Stimulated activated CD4-positive, alpha-beta T cell treated with anti-CD3 and anti-CD28 coated beads, Interleukin-12 subunit alpha, Interleukin-12 subunit beta, amount 100 ng/mL, for 48 hours (primary cell): ENCODE results near the gene AHCYL2.
"Not testable (repeated sequence)": the region's sequence is repeated elsewhere in the genome, so short reads cannot be mapped to it uniquely, and the experiment has no call there.

Experiments used
- DNase-seq, 3 donors: peaks; one replicate each; pipeline ENCODE4 v3.0.0-alpha.2; 2020; ENCODE audit warnings: low read depth in 2 of 3, low spot score in 1 of 3

AHCYL2 gene

DNA sequence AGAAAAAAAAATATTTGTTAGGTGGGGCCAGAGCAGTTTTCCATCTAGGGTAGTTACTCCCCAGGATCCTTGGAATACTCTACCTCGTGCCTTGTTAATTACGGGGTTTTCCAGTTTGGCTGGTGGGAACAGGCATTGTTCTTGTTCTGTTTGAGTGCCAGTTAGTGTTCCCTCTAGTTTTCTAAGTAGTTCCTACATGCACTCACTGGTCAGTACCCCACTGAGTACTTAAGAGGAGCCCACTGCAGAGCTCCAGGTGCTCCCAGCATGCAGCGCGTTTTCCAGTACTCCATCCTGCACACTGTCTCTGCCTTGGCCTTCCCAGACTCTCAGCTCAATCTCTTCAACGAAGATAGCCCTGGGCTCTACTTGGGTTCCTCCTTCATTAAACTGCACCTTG is 58.0 kb downstream of the AHCYL2 start:
- DNase-seq, result no peak

- no peak for DNase-seq
Observed at GRCh38 chr7:129283936-129284335, 59.1 kb downstream of the AHCYL2 start.

DNA sequence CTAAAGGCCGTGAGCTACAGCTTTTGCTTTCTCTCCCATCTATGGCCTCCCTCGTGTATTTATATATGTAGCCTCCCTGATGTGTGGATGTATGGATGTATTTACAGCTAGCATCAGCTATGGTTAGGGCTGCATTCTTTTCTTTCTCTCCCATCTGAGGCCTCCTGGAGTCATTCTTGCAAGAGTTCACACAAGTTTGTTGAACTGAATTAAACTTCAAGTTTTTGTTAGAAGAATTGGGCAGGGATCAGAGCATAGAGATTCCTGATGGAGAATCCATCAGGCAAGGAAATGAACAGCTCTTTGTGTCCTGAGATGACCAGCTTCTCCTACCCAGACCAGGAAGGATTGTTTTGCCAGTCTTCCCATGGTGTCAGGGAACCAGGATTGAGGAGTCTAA is 60.3 kb downstream of the AHCYL2 start:
- DNase-seq, result no peak

DNA sequence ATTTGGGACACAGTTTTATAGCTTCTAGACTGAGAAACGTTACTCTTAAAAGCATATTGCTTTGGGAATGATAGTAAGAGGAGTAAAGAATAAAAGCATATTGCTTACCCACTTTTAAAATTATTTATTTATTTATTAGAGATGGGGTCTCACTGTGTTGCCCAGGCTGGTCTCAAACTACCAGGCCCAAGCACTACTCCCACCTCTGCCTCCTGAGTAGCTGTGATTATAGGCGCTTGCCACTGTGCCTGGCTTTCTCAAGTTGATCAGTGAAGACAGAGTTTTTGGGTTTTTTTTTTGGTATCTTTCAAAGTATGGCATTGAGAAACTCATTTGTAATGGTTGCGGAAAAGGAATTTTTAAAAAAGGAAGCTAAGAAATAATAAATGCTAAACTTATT is 68.0 kb downstream of the AHCYL2 start:
- DNase-seq, result no peak

GRCh38 chr7:129295015-129295423 is 70.2 kb downstream of the AHCYL2 start:
- no peak for DNase-seq

DNA sequence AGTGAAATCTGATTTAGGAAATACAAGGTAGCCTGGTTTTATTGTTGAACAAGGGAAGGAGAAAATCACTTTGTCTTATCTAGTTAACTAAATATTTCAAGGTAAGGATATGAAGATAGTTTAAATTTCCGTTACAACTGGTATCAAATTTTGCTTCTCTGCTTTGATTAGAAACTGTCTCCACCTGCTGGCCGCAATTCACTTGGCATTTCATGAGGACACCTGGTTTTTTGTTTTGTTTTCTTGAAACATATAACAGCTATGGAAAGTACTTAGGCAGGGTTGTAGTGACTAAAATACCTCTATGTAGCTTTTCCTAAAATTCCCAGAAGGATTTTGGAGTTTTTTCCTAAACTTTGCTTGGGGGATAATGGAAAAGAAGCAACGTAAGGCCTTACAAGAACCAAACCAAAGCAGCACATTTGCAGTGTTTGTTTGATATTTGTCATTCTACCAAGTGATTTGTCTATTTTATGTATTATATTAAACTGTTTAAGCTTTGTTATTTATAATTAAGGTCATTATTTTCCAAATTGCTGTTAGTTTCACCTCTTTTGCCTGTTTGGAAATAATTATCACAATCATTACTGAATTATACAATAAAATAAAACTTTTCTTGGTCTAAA is 73.6 kb downstream of the AHCYL2 start:
- peak; percentile 5 to 30 (median 28) for DNase-seq

DNA sequence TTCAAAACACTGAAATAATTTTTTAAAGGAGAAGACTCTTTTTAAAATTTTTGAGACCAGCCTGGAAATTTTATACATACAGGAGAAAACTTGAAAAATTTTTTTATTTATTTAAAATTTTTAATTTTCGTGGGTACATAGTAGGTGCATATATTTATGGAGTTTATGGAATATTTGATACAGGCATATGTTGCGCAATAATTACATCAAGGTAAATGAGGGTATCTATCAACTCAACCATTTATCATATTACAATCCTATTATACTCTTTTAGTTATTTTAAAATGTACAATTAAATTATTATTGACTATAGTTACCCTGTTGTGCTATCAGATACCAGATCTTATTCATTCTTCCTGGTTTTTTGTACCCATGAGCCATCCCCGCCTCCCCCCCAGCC is 75.1 kb downstream of the AHCYL2 start:
- DNase-seq, result no peak

DNA sequence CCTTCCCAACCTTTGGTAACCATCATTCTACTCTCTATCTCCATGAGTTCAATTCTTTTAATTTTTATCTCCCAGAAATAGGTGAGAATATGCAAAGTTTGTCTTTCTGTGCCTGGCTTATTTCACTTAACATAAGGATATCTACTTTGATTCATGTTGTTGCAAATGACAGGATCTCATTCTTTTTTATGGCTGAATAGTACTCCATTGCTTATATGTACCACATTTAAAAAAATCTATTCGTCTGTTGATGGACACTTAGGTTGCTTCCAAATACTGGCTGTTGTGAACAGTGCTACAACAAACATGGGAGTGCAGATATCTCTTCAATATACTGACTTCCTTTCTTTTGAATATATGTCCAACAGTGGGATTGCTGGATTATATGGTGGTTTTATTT is 75.5 kb downstream of the AHCYL2 start:
- DNase-seq, result not testable (repeated sequence)

GRCh38 chr7:129307592-129307991 is 82.8 kb downstream of the AHCYL2 start:
- DNase-seq, result no peak

DNA sequence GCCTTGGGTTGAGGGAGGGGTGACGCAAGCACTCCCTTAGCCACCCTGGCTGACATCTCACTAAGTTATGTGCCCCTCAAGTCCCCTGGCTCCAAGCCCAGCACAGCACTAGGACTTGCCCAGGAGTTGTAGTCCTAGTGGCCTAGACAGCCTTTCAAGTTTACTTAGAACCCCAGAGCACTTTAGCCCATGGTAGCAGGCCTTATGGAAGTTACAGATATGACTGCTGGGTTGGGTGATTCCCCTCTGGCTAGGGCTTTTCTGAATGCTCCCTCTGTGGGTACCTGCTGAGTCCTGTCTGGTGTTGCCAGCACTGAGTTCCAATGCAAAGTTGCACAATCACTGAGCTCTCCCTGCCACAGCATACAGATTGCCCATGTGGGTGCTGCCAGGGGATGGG is 83.2 kb downstream of the AHCYL2 start:
- no peak for DNase-seq

- DNase-seq, result no peak
Observed at GRCh38 chr7:129311429-129311828, 86.6 kb downstream of the AHCYL2 start.

GRCh38 chr7:129313282-129313681 is 88.5 kb downstream of the AHCYL2 start:
- DNase-seq, result no peak

DNA sequence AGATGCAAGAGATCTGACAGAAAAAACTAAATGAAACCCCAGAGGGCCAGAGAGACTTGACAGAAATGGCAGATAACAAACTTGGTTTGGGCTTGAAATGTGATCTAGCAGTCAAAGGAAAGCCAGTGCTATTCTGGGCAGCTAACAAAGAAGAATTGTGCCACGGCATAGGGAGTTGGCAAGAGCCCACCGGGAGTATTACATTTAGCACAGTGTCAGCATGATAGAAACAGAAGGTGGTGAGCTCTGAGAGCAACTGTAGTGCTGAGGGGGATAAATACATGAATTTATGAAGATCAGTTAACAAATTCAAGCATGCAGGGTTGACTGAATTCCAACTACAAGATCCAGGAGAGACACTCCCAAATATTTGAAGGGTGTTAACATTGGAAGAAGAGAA is 91.1 kb downstream of the AHCYL2 start:
- DNase-seq, result no peak

GRCh38 chr7:129317450-129317849 is 92.6 kb downstream of the AHCYL2 start:
- DNase-seq, result no peak

GRCh38 chr7:129327076-129327475 is 102.2 kb downstream of the AHCYL2 start:
- DNase-seq, result no peak

DNA sequence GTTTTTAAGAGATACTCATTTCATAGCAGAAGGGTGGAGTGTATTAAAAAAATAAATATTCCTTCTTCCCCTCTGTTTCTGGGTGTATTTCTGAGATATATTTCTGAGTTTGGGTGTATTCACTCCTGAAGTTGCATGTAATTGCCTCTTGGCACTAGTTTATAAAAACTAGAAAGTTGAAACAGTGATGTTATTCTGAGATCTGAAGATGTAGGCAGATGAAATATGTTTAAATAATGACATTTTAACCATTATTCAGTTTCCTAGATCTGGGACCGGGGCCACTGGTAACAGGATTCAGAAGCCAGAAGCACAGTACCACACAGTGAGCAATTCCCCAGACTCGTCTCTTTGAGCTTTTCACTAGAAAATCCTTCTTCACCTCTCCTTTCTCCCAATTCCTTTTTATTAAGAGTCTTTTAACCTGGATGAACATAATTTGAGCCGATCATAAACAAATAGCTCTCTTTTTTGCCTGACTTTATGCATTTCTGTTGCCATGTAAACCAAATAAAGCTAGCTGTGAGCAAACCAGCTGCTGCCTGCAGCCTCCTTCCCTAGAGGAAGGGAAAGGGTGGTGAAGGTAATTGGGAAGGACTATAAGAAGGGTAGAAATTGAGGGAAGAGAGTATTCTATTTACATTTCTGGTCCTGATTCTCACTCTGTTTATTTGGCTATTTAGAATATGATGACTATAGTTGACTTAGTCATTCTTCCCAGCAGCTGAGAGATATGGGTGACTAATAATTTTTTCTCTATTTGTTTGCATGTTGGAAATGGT is 107.6 kb downstream of the AHCYL2 start:
- DNase-seq, result no peak

DNA sequence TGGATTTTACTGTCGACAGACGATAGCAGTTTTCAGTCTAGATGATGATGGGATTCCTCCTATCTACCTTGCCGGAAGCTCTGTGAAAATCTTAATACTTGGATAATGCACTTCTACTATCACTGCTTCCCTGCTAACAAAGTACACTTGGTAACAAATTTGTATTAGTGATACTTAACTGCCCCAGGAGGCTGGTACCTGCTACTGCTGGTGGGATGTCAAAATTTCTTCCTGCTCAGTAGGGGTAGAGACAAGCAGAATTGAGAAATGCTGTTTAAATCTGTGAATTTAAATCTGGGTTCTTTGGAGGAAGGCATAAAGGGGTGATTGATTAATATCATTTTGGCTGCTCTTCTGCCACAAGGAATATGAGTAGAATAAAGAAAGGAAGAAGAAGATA is 109.6 kb downstream of the AHCYL2 start:
- no peak for DNase-seq

DNA sequence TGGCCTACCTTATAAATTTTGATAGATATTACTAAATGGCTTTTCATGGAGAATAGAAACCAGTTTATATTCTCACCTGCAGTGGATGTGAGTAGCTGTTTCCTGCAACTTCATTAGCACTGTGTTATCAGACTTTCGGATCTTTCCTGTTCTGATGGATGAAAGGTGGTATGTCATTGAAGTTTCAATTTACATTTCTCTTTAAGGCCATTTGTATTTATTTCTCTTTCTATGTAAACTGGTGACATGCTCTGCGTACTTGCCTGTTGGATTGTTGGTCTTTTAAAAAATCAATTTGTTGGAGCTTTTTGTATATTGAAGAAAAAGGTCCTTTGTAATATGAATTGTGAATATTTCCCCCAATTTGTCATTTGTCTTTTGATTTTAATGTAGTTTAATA is 113.6 kb downstream of the AHCYL2 start:
- DNase-seq, result no peak

GRCh38 chr7:129341212-129341611 is 116.4 kb downstream of the AHCYL2 start:
- DNase-seq, result no peak

DNA sequence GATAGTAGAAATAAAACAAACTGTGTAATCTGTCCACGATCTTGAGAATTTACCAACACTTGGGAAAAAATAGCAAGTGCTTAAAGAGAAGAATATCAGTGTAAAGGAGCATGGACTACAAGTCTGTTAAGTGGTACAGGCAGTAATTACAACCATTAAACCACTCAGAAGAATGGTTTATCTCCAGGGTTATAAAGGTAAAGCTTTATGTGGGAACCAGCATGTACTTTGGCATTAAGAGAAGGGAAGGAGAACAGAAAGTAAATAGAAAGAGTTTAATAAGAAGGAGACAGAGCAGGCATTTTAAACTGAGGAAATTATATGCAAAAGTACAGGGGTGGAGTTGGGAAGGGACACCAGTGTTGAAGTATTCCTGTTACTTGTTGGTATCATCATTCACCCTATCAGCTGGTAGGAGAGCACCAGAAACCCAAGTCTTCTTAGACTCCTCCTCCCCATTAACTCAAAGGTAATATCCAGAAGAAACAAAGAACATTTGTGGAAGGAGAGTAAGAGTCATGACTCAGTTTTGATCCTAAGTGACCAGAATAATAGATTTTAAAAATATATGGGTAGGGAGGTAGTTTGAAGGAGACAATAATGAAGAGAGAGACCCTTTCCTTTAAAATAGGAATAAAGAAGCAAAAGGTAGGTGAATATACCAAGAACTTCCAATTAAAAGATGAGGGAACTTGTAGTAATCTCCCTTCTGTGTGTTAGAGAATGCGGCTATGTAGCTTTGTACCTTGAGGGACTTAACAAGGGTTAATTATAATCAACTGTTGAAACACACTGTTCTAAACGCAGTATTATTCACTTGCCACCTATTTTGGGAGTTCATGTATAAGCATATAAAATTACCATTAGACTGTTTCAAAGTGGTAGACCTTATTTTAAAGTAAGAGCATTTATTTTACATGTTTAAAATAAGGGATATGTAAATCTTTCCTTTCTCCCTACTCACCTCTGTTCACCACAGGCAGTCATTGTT is 117.3 kb downstream of the AHCYL2 start:
- no peak for DNase-seq

DNA sequence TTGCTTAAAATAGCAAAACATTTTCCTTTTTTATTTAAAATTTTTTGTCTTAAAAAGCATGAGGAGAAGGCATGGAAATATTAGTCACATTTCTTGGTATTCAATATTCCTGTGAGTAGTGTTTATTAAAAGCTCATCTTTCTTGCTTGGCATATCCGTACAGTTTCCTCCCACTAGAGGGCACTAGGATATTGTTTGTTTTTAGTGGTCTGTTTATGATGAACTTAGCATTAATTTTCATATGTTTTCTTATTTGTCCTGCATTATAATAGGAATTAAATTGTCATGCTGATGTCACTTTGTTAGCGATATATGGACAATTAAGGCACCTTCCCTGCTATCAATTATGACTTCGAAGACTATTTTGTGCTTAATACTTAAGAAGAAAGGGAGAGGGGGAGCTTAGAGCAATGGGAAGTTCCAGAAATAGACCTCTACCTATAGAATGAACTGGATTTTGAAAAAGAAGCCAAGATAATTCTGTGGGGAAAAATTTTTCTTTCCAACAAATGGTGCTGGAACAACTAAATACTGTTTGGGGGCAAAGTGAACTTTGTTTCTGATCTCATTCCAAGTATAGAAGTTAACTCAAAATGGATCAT is 118.4 kb downstream of the AHCYL2 start:
- DNase-seq, result peak in 1 of 3 donors; percentile 57
